IPS-20b (cell line): Measurements from ENCODE around the gene PROB1.
"Not testable (repeated sequence)": the region's sequence is repeated elsewhere in the genome, so short reads cannot be mapped to it uniquely, and the experiment has no call there.

Source experiments
- H3K27ac ChIP-seq: one replicate; pipeline ENCODE4 v1.5.1; 2013; ENCODE audit warnings: low read length
- H3K27me3 ChIP-seq: 2 replicates; pipeline ENCODE4 v1.6.1; 2013; ENCODE audit warnings: mild to moderate bottlenecking, low read length, inconsistent platforms; ENCODE audit not compliant: insufficient read depth
- H3K36me3 ChIP-seq: 2 replicates; pipeline ENCODE4 v1.6.1; 2013; ENCODE audit warnings: low read depth, mild to moderate bottlenecking, inconsistent platforms, low read length, moderate library complexity; ENCODE audit not compliant: insufficient read depth
- H3K4me1 ChIP-seq: 2 replicates; pipeline ENCODE4 v1.6.1; 2013; ENCODE audit warnings: mild to moderate bottlenecking, control low read depth, inconsistent platforms, low read length, moderate library complexity; ENCODE audit not compliant: insufficient read depth
- H3K4me3 ChIP-seq: 2 replicates; pipeline ENCODE4 v1.5.1; 2013; ENCODE audit warnings: mild to moderate bottlenecking, low read length, inconsistent platforms
- H3K9ac ChIP-seq: 2 replicates; pipeline ENCODE4 v1.6.1; 2013; ENCODE audit warnings: low read depth, mild to moderate bottlenecking, inconsistent platforms, low read length, moderate library complexity
- H3K9me3 ChIP-seq: 2 replicates; pipeline ENCODE4 v1.6.1; 2013; ENCODE audit warnings: mild to moderate bottlenecking, low read depth, low read length, inconsistent platforms; ENCODE audit not compliant: insufficient read depth

PROB1 gene, protein sequence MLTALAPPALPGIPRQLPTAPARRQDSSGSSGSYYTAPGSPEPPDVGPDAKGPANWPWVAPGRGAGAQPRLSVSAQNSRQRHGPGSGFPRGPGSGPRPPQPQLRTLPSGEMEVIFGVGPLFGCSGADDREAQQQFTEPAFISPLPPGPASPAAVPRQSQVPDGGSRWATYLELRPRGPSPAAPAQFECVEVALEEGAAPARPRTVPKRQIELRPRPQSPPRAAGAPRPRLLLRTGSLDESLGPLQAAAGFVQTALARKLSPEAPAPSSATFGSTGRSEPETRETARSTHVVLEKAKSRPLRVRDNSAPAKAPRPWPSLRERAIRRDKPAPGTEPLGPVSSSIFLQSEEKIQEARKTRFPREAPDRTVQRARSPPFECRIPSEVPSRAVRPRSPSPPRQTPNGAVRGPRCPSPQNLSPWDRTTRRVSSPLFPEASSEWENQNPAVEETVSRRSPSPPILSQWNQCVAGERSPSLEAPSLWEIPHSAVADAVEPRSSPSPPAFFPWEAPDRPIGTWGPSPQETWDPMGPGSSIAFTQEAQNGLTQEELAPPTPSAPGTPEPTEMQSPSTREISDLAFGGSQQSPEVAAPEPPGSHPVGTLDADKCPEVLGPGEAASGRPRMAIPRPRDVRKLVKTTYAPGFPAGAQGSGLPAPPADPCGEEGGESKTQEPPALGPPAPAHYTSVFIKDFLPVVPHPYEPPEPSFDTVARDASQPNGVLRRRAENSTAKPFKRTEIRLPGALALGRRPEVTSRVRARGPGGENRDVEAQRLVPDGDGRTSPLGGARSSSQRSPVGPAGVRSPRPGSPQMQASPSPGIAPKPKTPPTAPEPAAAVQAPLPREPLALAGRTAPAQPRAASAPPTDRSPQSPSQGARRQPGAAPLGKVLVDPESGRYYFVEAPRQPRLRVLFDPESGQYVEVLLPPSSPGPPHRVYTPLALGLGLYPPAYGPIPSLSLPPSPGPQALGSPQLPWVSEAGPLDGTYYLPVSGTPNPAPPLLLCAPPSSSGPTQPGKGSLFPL

DNA sequence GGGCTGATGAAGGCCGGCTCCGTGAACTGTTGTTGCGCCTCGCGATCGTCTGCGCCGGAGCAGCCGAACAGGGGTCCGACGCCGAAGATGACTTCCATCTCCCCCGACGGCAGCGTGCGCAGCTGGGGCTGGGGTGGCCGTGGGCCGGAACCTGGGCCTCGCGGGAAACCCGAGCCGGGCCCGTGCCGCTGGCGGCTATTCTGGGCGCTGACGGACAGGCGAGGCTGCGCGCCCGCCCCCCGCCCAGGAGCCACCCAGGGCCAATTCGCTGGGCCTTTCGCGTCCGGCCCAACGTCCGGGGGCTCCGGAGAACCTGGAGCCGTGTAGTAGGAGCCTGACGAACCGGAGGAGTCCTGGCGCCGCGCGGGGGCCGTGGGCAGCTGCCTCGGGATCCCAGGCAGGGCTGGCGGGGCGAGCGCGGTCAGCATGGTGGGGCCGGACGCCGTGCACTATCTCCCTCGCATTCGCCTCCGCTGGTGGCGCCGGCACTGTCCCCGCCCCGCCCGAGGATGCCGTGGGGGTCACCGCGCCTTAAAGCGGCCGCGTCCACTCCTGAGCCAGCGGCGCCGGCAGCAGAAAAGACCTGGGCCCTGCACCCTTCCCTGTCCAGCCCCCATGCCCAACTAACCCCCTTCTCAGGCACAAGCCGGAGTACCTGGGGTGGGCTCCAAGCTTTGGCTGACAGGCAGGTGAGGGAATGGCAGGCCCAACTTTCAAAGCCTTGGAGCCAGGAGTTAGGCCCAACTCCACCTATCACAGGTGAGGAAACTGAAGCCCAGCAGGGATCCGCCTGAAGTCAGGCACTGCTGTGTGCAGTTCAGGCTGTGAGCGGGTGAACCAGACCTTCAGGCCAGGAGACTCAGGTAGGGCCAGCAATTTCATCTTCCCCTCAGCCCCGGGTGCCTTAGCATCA, at the start of gene PROB1:
Gene PROB1, minus strand, starts transcription at position 451 of the 913 bp plus-strand sequence. Its CDS starts 23 bp downstream, at position 428.
- peak within 1 kb of the TSS; percentile 66 for H3K4me3 ChIP-seq

DNA sequence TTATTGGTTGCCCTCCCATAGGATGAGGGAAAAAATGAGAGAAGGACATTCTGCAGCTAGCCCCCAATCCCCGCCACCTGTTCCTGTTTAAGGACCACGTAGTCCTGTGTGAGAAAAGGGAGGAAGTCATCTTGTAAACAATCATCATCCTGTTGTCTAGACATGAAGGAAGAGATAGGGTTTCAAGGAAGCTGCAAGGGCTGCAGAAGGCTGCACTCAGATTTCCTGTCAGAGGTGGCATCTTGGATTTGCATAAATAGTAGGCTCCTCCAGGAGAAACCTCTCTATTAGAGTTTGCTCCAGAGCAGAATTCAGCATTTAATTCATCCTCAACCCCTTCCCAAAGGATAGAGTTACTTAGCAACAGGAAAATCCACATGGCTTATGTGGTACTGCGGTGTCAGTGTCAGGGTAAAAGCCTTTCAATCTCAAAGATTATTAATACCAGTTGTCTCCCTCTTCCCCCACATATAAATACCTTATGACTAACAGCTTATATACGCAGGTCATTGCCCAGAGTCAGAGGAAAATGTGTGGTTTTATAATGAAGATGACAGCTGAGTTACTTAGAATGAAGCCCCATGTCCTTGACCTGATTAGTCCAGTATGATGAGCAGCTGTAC, 49.0 kb upstream of the PROB1 start:
- H3K9me3 ChIP-seq = no peaks in the 10 kb centered on the region
- no peaks in the 10 kb centered on the region for H3K27me3 ChIP-seq
- H3K27ac ChIP-seq = no peak overlapping the region
- H3K4me1 ChIP-seq = peaks cover 4% of the 10 kb centered on the region; the same call in 1 of the 2 replicates
- no peak overlapping the region for H3K9ac ChIP-seq
- no peaks in the 10 kb centered on the region for H3K36me3 ChIP-seq
- no peak overlapping the region for H3K4me3 ChIP-seq

More for the DNA sequence above, at the start of gene PROB1:
- peaks cover 7% of the 10 kb centered on the region; the same call in 1 of the 2 replicates for H3K4me1 ChIP-seq
- H3K27me3 ChIP-seq = peaks cover 56% of the 10 kb centered on the region
- H3K9ac ChIP-seq = no peak within 1 kb of the TSS
- no peak within 1 kb of the TSS for H3K27ac ChIP-seq
- H3K9me3 ChIP-seq = no peaks in the 10 kb centered on the region
- 0 out of 2 replicates have a peak, but pooled peaks cover 6% of the 10 kb centered on the region for H3K36me3 ChIP-seq

DNA sequence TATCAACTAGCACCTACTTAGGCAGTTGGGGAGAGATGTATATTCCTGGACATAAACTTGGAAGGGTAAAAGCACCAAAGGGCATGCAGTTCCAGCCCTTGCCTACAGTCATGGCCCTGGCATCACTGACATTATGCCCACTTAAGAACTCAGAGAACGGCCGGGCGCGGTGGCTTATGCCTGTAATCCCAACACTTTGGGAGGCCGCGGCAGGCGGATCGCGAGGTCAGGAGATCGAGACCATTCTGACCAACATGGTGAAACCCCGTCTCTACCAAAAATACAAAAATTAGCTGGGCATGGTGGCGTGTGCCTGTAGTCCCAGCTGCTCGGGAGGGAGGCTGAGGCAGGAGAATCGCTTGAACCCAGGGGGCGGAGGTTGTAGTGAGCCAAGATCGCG, 45.5 kb upstream of the PROB1 start:
- not testable (repeated sequence) for H3K36me3 ChIP-seq, H3K4me1 ChIP-seq, H3K9ac ChIP-seq, H3K4me3 ChIP-seq, H3K9me3 ChIP-seq, H3K27ac ChIP-seq, H3K27me3 ChIP-seq

DNA sequence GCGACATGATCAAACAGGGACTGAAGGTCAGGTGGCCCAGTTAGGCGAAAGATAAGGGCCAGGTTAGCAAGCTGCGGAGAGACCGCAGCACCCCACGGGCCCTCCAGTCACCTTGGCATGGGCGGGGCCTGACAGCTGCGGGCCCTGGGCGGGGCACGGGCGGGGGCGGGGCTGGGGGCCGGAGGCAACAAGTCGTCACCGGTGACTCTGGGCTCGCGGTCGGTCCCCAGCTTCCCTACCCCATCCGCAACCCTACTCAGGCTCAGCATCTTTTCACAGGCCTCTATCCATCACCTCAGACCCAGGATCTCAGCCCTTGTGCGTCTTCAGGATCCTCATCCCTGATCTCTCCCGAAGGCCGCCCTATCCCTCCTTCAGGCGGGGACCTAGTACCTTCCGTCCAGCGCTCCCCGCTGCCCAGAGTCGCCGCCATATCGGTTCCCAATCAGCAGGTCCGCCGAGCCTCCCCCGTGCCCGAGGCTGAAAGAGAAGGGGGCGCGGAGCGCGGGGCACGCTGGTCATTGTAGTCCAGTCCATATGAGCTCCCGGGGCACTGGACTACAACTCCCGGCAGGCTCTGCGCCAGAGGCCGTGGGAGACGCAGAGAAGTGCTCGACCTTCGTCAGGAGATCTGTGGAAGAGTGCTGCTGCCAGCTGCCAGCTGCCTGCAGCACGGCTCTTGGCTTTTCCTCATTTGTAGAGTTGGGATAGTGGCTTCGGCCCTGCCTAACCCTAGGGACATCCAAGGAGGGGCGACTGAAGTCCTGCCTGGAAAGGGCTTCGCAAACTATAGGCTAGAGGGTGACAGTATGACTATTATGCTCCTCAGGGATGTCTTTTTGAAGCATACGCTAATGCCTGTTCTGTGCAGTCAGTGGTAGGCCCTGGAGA, 44.4 kb upstream of the PROB1 start, which contains the start of gene DNAJC18:
Gene DNAJC18, minus strand, starts transcription at position 513 of the 891 bp plus-strand sequence. Its CDS starts 80 bp downstream, at position 433.
- Histone ChIP-seq H3K4me1 (peaks cover 7% of the 10 kb centered on the region; the same call in 1 of the 2 replicates), H3K9me3 (no peaks in the 10 kb centered on the region), H3K36me3 (peaks cover 6% of the 10 kb centered on the region; the same call in 1 of the 2 replicates), H3K9ac (peak within 1 kb of the TSS; percentile 96), H3K27ac (no peak within 1 kb of the TSS), H3K27me3 (no peaks in the 10 kb centered on the region), H3K4me3 (peak within 1 kb of the TSS; percentile 94)

DNA sequence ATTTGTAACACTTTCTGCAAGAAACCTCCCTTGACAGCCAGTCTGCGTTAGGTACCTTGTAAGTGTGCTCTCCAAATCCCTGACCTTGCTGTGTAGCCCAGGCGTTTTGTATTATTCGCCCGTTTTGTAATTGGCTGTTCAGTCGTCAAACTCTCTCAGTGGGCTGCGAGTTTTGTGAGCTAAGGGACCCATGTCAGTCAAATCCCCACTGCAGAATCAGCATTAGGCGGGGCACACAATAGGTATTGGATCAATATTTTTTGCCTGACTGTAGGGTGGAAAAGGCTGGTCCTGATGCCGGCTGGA, 43.8 kb upstream of the PROB1 start:
- H3K27ac ChIP-seq = no peak overlapping the region
- H3K9me3 ChIP-seq = no peaks in the 10 kb centered on the region
- H3K36me3 ChIP-seq = peaks cover 6% of the 10 kb centered on the region; the same call in 1 of the 2 replicates
- peak overlapping the region; percentile 94 for H3K4me3 ChIP-seq
- H3K27me3 ChIP-seq = no peaks in the 10 kb centered on the region
- H3K9ac ChIP-seq = peak overlapping the region; percentile 46; the same call in 1 of the 2 replicates
- H3K4me1 ChIP-seq = peaks cover 7% of the 10 kb centered on the region; the same call in 1 of the 2 replicates

DNA sequence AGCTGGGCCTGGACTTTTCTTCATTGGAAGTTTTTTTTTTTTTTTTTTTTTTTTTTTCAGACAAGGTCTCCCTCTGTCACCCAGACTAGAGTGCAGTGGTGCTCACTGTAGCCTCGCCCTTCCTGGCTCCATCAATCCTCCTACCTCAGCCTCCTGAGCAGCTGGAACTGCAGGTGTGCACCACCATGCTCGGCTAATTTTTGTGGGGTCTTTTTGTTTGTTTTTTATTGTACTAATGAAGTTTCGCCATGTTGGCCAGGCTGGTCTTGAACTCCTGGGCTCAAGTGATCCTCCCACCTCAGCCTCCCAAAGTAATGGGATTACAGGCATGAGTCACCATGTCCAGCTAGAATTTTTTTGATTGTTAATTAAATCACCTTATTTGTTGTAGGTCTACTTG, 40.8 kb upstream of the PROB1 start:
- peaks cover 14% of the 10 kb centered on the region; the same call in 1 of the 2 replicates for H3K36me3 ChIP-seq
- no peak overlapping the region for H3K27ac ChIP-seq
- H3K4me1 ChIP-seq = peaks cover 7% of the 10 kb centered on the region; the same call in 1 of the 2 replicates
- no peak overlapping the region for H3K4me3 ChIP-seq
- no peaks in the 10 kb centered on the region for H3K27me3 ChIP-seq
- no peaks in the 10 kb centered on the region for H3K9me3 ChIP-seq
- no peak overlapping the region for H3K9ac ChIP-seq

DNA sequence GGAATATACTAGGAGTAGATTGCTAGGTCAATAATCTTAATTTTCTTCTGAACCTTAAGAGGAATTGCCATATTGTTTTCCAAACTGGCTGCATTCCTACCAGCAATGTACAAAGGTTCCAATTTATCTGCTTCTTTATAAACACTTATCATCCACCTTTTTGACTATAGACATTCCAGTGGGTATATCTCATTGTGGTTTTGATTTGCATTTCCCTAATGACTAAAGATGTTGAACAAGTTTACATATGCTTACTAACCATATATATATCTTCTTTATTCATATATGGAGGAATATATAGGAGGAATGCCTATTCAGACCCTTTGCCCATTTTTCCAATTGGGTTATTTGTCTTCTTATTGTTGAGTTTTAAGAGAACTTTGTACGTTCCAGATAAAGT, 36.8 kb upstream of the PROB1 start:
- H3K36me3 ChIP-seq = peaks cover 34% of the 10 kb centered on the region
- H3K27ac ChIP-seq = no peak overlapping the region
- no peaks in the 10 kb centered on the region for H3K27me3 ChIP-seq
- no peaks in the 10 kb centered on the region for H3K9me3 ChIP-seq
- H3K4me1 ChIP-seq = no peaks in the 10 kb centered on the region
- H3K9ac ChIP-seq = no peak overlapping the region
- H3K4me3 ChIP-seq = no peak overlapping the region

DNA sequence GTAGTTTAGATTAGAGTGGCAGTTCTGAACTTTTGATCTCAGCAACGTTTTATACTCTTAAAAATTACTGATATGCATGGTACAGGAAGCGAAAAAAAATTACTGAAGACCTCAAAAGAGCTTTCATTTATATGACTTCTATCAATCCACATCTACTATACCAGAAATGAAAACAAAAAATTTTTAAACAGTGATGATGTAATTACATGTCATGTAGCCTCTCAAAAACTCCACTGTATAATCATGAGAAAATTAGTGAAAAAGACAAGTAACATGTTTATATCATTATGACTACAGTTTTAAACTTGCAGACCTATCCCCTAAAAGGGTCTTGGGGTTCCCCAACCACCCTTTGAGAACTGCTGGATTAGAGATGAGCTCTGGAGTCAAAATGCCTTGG, 35.1 kb upstream of the PROB1 start:
- Histone ChIP-seq H3K9me3 (no peaks in the 10 kb centered on the region), H3K36me3 (peaks cover 49% of the 10 kb centered on the region), H3K4me3 (no peak overlapping the region), H3K9ac (no peak overlapping the region), H3K27me3 (no peaks in the 10 kb centered on the region), H3K27ac (no peak overlapping the region), H3K4me1 (no peaks in the 10 kb centered on the region)

DNA sequence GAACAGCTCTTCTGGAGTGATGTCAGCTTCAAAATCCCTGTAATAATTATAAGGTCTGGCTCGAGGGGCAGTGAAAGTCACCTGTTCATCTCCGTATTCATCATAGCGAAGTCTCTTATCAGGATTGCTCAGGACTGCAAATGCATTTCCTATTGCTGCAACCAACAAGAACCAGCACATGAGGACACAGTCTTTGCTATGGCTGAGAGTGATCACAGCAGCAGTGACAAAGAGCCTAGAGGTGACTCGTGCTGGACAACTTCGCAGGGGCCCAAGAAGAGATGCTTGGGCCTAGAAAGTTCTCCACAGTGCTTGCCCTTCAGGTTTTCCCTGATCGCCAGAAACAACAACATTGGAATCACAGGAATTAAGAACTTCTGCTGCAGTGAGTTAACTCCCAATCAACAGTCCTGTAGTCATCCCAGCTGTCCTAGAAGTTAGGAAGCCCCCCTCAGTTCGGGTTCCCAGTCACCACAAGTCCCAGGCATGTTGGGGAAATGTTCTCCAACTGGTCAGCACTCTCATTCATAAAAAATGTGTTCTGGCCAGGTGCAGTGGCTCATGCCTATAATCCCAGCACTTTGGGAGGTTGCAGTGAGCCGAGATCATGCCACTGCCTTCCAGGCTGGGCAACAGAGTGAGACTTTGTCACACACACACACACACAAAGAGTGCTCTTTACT, 31.4 kb upstream of the PROB1 start:
- Histone ChIP-seq H3K4me1 (no peaks in the 10 kb centered on the region), H3K9ac (no peak overlapping the region), H3K36me3 (peaks cover 69% of the 10 kb centered on the region), H3K27ac (no peak overlapping the region), H3K9me3 (no peaks in the 10 kb centered on the region), H3K27me3 (no peaks in the 10 kb centered on the region), H3K4me3 (no peak overlapping the region)
